GM12878 (cell line): ENCODE measurements around the gene MEAK7.

ENCODE experiments used
- CHD1 ChIP-seq: IDR thresholded peaks from 2 replicates; pipeline ENCODE4 v1.6.1; 2012; ENCODE audit warnings: low read depth, low read length, improper control_type of control experiment
- CREM ChIP-seq: IDR thresholded peaks from 2 replicates; pipeline ENCODE4 v1.6.1; 2014; ENCODE audit warnings: antibody characterized with exemption, low read depth

GRCh38 chr16:84496991-84497390, 7.5 kb downstream of the MEAK7 start:
- TF ChIP-seq CHD1 (no peak), CREM (no peak)
